Activated naive CD4-positive, alpha-beta T cell treated with anti-CD3 and anti-CD28 coated beads, Interleukin-2, amount 10 ng/mL, durations not matched to agents 5 hours and 36 hours (primary cell): ENCODE data around the gene QSER1. TPM values are rescaled to one million over a fixed set of nuclear protein-coding genes. Genes with fewer than 3 reads are reported as not detected.

Experiments used
- total RNA-seq, 2 experiments: library from RNA; stranded (reverse); gene quantifications; one replicate each; pipeline ENCODE4 v1.2.3, GENCODE V29; 2021

Gene QSER1
- 10 to 100 TPM; 11.6 to 12.1 TPM for total RNA-seq

GRCh38 chr11:32892355-32893092 lies at the start of gene QSER1:
Gene QSER1, plus strand, starts transcription at chr11:32892811. Its CDS starts 315 bp downstream, at chr11:32893126.

DNA sequence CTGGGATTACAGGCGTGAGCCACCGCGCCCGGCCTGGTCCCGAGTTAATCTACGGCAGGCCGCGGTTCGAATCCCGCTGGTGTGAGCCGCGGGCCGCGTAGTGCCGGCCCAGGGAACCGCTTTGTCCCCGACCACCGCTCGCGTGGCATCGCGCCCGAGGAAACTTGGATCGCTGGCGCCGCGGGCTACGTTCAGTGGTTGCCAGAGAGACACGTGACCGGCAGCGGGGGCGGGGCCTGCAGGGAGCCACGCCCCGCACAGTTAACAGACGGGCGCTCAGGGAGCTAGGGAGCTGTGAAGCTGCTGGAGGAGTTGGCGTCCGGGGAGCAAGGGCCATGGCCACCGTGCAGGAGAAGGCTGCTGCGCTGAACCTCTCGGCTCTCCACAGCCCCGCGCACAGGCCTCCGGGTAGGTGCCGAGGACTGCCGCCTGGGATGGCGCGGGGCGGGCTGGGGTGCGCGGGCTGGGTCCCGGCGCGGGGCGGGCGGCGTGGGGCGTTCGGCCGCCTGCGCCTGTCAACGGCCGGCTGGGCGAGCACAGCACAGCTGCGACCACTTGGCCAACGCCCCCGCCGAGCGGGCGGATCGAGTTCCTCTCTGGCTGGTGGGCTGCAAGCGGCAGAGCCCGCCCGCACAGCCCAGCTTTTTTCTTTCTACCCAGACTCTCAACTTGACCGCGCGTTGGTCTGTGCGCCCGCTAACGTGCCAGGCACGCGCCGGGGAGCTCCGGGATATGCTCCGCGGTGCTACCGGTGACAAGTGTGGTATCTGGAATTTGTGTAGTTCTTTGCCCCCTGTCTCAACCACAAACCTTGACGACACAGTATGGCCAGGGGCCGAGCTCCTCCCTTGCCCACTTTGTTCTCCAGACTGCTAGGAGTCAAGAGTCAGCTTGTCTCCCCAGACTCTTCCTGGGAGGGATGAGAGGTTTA lies 123.3 kb downstream of the QSER1 start, which contains the start of gene DEPDC7:
Gene DEPDC7 (plus strand): TSS at position 258 of the 931 bp plus-strand sequence. CDS start 78 bp downstream, at position 336.

Other genes with a start within 250 kb of the QSER1 start
- not detected for gene CCDC73, start 98.1 kb upstream of the QSER1 start, total RNA-seq
- gene PRRG4, start 62.9 kb upstream of the QSER1 start, total RNA-seq = under 1 TPM; 0.13 to 0.14 TPM
- gene DEPDC7, start 123.1 kb downstream of the QSER1 start, total RNA-seq = under 1 TPM; 0.31 to 0.43 TPM
- 10 to 100 TPM; 11.9 to 12.9 TPM for gene TCP11L1, start 146.8 kb downstream of the QSER1 start, total RNA-seq